HG02981 (cell line): ENCODE data around the gene ERMAP.
"Not testable (repeated sequence)": the region's sequence is repeated elsewhere in the genome, so short reads cannot be mapped to it uniquely, and the experiment has no call there.

Experiments
- ATAC-seq: cut with Tn5 transposase; IDR thresholded peaks from one replicate; pipeline ENCODE4 v1.9.1; 2021; ENCODE audit warnings: mild to moderate bottlenecking, moderate library complexity; ENCODE audit not compliant: unreplicated experiment

Gene ERMAP

DNA sequence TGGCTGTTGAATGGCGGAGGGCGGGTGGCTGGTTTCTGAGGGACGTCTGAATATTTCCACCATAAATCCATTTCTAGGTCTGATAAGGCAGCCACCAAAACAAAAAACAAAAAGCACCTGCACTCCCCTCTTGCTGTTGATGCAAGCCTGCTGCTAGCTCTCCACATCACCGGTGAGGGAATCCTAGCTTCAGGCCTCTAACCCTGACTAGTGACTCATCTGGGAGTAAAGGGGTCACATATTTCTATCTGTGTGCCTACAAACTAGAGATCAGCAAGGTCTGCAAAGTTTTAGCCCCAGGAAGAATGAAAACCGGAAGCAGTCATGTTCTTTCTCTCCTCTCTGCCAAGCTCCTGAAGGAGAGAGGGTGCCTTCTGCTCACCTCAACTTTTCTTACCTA is 10.3 kb upstream of the ERMAP start:
- ATAC-seq: no peak

DNA sequence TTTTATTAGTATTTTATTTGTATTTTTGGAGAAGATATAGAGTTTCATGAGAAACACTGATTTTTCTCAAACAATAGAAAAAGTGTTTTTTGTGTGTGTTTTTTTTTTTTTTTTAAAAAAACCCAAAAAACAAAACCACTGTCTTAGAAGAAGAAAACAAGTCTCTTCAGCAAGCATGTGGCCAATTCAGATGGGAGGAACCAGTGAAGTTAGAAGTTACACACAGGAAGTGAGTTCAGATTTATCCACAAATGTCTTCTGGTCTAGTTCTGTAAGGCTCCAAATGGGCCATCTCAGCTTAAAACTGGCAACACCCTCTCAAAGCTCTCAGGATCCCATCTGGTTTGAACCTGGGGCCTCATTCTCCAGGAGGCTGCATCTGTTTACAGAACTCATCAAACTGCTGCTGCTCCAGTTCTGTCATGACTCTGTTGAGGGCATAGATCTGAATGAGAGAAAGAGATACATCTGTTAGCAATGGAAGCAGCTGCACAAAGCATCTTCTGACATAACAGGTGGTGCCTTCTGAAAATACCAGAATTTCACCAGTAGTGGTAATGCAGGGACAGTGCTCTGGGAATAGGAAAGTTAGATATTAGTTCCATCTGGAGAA is 9.8 kb upstream of the ERMAP start:
- no peak for ATAC-seq

DNA sequence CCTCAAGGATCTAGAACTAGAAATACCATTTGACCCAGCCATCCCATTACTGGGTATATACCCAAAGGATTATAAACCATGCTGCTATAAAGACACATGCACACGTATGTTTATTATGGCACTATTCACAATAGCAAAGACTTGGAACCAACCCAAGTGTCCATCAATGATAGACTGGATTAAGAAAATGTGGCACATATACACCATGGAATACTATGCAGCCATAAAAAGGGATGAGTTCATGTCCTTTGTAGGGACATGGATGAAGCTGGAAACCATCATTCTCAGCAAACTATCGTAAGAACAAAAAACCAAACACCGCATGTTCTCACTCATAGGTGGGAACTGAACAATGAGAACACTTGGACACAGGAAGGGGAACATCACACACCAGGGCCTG is 2.1 kb upstream of the ERMAP start:
- ATAC-seq: not testable (repeated sequence)

DNA sequence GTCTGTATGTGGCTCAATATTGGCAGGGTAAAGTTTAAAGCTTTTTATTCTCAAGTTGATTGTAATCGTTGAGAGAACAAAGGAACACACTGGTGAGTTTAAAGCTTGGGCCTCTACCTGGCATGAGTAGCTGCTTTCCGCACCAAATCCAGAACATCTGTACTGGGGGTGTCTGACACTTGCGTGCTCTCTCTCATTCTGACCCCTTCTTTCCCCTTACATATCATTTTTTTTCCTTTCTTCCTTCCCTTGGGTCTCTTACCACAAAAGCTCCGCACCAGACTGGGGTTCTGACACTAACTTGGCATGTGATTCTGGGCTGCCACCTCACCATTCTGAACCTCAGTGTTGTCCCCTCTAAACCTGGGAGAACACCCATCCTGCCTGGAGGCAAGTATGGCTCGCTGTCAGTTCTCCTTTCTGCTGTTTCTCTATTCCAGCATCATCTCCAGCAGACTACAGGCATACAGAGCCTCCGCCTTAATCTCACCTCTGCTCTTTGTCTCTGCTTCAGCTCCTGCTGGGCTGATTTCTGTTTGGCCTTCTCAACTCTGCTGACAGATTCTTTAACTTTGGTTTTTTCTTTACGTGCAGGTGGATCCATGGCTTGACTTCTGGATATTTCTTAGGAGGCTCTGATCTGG is 859 bp upstream of the ERMAP start:
- ATAC-seq: no peak

DNA sequence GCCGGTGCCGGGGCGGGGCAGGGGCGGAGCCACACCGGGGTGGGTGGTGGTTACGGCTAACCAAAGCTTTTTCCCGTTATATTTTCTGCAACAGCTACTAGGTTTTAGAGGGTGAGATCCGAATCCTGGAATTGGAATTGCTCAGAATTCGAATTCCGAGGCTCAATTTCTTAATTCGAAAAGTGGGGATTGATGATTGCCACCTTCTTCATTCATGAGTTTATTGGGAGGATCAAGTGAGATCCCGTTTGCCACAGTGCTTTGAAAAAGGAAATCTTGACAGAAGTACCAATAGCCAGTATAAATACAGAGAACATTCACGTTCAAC is 482 bp downstream of the ERMAP start:
- no peak for ATAC-seq

DNA sequence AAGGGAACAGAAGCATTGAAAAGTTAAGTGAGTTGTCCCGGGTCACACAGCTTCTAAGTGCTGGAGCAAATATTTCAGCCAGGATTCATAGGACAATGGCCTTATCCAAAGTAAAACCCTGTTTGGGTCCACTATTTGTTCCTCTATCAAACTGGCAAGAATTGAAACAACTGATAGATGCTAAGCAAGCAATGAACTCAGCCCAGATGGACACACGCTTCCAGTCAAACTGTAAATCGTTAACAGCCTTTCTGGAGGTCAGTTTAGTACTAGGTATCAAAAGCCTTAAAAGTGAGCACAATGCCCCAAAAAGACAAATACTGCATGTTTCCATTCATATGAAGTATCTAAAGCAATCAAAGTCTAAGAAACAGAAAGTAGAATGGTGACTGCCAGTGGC is 1.1 kb downstream of the ERMAP start:
- no peak for ATAC-seq

DNA sequence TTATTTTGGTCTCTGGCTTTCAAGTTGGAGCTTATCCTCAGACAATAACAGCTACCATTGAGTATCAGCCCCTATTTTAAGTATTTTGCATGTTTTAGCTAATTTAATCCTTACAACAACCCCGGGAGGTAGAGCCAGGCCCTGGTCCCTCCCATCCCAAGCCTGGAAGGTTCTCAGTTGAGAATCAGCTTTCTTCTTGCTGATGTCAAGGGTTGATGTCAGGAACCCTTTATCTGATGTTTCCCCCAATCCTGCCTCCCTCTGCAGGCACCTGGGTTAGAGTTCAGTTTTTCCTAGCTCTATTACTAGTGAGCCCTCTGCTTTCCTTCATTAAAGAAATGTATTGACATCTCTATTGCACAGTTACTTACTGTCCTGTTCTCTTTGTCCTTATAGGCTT is 3.9 kb downstream of the ERMAP start:
- no peak for ATAC-seq

DNA sequence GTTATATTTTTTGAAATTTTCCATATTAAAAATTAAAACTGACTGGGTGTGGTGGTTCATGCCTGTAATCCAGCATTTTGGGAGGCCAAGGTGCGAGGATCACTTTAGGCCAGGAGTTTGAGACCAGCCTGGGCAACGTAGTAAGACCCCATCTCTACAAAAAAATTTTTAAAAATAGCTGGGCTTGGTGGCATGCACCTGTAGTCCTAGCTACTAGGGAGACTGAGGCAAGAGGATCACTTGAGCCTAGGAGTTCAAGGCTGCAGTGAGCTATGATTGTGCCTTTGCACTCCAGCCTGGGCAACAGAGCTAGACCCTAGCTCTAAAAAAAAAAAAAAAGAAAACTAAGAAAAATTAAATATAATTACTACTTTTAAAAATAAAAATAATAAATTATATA is 4.8 kb downstream of the ERMAP start:
- ATAC-seq: no peak

DNA sequence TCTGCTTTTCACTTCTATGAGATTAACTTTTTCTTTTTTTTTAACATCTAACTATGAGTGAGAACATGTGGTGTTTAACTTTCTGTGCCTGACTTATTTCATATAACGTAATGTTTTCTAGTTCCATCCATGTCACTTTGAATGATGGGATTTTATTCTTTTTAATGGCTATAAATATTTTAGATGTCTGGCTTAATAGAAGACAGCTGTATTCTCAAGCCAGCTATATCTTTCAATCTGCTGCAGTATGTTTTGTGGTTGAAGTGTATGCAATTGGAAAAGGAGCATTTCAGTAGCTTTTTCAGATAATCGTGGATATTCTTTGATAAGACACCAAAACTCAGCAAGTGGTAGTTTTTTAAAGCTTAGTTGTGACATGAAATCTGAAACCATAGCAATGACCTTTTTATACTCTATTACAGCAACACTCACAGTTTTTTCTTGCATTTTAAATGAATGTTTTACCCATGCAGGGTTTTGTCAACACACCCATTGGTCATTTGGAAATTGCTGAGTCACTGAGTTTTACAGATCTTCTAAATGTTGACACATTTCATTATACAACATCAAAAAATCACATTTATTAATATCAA is 6.0 kb downstream of the ERMAP start:
- no peak for ATAC-seq

DNA sequence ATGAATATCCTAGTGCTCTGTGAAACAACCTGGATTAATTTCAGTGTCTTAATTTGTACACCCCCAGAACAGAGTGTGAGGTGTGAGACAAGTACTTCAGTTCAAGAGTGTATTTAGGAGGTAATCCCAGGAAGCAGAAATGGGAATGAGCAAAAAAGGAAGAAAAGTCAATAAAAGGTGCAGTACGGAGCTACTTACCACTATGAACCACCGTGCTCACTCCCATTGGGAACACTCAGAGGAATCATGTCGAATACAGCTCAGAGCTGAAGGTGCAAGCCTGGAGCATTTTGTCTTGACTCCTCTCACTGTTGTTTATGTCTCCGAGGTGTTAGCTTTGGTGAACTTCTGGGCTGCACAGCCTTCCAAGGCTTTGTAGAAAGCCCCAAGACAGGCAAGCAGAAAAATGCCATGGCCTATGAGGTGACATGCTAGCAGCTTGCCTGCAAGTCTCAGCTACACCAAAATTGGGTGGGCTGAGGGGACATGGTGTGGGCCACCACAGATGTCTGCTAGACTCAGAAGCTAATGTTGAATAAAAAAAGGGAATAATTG is 7.6 kb downstream of the ERMAP start:
- no peak for ATAC-seq

DNA sequence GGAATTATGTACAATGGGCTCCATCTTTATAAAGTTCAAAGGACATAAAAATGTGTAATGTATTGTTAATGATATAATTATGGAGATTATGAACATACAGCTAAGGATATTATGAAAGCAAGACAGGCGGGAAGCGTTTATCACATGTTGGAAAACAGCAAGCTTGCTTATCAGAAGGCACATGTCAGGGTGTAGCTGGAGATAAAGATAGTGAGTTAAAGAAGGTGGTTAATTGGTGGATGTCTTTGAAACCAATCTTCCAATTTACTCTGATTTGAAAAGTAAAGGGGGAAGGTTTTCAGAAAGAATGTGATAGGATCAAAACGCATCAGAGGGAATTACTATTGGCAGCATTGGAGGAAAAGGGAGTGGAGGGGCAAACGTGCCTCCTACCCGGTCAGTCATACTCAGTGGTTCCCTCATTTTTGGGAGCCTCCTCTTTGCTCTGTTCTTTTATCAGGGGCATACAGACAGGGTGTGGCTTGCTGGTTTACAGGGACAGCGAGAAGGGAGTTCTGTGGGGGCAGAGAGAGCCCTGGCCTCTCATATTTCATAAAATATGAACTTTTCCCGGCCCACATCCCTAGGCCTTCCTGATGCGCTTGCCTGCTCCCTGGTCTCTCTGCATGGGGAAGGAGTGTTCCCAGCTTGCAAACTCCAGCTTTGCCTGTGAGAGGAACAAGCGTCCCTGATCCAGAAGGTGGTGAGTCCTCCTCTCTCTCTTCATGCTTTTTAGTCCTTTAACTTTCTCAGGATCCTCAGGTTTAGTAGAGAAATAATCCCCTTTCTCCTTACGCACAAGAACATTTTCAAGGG is 8.3 kb downstream of the ERMAP start:
- ATAC-seq: no peak

DNA sequence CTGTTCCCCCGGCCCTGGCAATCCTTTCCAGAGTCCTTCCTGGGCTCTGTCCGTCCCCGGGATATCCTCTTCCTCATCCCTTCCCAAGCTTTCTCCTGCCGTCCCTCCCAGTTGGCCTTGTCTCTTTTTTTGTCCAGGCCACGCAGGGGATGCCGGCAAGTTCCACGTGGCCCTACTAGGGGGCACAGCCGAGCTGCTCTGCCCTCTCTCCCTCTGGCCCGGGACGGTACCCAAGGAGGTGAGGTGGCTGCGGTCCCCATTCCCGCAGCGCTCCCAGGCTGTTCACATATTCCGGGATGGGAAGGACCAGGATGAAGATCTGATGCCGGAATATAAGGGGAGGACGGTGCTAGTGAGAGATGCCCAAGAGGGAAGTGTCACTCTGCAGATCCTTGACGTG is 13.7 kb downstream of the ERMAP start:
- no peak for ATAC-seq

DNA sequence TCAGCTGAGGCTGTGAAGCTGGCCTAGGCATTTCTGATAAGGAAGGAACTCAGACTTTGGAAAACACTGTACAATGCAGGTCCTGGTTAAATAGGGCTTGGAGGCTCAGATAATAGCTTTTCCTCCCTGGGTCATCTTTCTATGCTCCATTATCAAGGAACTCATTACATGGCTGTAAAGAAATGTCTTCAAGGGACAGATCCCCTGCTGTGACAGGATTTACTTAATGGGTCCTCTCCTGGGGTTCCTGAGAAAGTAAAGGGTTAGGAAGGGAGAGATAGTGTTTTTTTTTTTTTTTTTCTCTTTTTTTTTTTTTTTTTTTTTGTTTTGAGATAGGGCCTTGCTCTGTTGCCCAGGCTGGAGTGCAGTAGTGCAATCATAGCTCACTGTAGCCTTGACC is 14.4 kb downstream of the ERMAP start:
- ATAC-seq: no peak

DNA sequence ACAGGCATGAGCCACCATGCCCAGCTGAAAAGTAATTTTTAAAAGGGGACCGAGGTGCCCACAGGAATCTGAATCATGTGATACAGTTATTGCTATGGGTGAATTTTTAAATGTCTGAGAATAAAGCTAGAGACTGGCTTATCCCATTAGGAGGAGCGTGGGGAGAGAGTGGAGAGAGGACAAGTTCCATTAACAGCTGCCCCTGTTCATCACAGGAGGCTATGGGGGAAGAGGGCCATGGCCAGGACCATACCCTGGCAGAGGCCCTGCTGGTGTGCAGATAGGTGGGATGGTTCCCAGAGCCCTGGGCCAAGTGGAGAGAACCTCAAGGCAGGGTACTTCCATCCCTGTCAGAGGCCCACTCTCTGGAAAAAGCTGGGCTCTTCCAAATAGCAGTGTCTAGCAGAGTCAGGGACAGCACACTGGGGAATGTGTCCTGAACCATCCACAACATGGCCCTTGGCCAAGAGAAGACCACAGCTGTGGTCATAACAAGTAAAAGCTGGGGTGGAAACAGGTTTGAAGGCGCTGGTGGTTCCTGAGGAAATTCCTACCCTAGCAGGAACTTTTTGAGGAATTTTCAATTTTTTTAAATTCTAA is 15.8 kb downstream of the ERMAP start:
- ATAC-seq: no peak

DNA sequence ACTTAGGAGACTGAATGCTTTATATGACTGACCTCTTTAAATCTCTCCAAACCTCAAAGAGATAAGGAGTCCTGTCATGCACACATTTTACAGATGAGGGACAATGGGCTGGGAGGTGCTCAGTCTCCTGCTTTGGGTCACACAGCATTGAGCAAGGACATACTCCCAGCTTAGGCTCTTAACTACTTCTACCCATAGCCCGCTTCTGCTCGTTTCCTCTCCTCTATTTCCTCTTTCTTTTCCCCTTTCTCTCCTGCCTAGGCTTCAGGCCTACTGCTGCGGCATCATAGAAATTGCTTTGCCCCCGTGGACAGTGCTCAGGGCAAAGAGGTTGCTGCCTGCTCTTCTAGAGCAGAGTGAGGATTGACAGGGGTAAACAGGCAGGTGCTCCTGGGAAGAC is 17.1 kb downstream of the ERMAP start:
- ATAC-seq: no peak

DNA sequence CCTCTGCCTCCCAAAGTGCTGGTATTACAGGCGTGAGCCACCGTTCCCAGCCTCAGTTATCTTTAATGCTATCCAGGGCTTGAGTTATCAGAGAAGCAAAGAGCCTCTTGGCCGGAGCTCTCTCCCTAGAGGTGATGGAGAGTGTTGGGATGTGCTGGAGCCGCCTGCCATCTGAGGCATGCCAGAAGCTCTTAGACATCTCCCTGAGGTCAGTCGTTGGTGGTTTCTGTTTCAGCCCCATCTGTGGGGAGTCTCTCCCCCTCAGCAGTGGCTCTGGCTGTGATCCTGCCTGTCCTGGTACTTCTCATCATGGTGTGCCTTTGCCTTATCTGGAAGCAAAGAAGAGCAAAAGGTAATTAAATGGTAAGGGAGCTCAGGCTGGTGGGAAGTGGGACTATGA is 17.9 kb downstream of the ERMAP start:
- no peak for ATAC-seq

DNA sequence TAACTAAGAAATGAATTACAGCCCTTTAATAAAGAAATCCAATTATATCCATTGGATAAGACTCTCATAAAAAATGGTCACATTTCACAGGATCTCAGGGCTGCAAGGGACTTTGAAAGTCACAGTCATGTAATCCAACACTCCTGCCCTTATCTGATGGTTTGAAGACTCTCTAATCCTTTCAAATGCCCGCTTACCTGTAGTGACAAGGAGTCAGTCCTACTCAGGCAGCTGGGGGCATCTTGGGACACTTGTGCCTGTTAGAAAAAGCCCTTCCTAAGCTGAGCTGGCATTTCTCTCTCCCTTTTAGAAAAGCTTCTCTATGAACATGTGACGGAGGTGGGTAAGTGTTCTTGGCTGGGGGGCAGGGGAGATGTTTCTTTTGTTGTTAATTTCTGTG is 18.5 kb downstream of the ERMAP start:
- no peak for ATAC-seq

DNA sequence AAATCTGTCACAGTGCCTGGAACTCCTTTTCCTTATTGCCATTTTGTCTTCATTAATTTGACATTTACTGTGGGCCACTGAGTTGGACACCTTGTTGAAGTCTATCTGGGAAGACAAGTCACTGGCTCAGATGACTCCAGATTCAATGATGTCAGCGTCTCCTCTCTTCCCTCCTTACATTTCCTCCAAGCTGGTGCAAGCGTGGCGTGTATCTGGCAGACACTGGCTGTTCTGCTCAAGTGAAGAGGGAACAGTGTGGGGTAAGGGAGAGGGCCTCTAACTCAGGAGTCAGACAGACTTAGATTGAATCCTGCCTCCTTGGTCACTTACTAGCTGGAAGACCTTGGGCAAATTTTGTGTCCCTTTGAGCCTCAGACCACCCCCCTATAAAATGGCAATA is 20.8 kb downstream of the ERMAP start:
- no peak for ATAC-seq

DNA sequence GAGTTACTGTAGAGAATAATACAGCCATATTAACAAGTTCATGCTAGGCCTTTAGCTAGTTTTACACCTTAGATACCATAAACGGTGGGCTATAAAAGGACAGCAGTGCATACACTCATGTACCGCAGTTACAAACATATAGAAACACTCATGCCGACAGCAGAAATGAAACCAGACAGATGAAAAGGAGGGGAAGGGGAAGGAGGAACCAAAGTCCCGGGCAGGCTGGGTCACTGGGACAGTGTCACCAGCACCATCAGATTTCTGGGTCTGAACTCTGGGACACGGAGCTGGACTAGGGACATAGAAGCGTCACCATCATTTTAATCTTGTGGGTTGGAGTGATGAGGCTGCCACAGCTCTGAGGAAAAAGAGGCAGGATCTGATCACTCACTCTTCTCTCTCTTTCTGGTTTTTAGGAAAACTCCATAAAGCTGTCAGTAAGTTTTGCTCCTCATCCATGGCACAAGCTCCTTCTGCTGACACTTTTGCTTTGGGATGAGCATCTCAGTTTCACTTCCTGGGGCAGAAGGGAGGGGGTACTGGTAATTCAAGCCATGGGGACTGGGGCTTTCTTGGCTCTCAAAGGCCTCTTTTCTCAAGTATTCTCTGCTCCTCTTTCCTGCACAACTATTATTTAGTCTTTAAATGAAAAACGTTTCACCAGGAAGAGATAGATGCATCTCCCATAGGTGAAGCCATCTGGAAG is 21.7 kb downstream of the ERMAP start:
- ATAC-seq: no peak

DNA sequence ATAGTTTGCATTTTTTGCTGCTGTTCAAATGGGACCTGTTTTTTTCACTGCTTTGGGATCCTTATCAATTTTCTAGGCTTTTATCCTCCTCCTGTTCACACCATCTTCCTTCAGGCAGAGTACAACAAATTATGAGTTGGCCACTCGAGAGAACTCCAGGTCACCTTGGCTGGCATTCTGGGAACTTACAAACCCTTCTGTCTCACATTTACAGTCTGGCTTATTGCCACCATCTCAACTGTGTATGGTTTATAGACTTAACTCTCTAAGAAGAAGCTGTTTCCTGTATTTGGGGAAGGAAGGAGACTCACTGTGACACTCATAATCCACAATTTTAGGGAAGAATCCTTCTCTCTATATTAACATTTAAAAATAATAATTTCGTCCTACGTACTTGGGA is 24.1 kb downstream of the ERMAP start:
- no peak for ATAC-seq
